ENCODE results near the gene CLEC17A.

DNA sequence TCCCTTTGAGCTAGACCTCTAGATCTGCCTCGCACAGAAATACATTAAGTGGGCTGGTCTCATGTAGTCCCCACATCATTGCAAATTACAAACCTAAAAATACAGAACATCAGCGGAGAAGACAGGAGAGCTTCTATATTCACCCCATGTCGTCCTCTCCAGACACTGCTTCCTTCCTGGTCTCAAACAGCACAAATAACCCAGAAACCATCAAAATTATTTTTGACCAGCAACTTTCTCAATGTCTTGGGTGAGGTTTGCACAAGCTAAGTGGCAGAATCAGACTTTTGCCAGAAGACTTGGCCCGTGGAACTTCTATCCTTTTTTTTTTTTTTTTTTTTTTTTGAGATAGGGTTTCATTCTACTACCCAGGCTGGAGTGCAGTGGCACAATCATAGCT, 28.2 kb downstream of the CLEC17A start:
- TF ChIP-seq, protein P1, sequence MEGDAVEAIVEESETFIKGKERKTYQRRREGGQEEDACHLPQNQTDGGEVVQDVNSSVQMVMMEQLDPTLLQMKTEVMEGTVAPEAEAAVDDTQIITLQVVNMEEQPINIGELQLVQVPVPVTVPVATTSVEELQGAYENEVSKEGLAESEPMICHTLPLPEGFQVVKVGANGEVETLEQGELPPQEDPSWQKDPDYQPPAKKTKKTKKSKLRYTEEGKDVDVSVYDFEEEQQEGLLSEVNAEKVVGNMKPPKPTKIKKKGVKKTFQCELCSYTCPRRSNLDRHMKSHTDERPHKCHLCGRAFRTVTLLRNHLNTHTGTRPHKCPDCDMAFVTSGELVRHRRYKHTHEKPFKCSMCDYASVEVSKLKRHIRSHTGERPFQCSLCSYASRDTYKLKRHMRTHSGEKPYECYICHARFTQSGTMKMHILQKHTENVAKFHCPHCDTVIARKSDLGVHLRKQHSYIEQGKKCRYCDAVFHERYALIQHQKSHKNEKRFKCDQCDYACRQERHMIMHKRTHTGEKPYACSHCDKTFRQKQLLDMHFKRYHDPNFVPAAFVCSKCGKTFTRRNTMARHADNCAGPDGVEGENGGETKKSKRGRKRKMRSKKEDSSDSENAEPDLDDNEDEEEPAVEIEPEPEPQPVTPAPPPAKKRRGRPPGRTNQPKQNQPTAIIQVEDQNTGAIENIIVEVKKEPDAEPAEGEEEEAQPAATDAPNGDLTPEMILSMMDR (IDR thresholded peaks at IDR 0.05) = no peak
- TF ChIP-seq ZFX (IDR thresholded peaks at IDR 0.05; ENCODE audit: borderline replicate concordance) = no peak

Measured in 22Rv1 (cell line).